ENCODE measurements around the gene UBE2M.
A peak's percentile ranks its signal among the peaks of the same experiment; 100 is the strongest.

The UBE2M gene

DNA sequence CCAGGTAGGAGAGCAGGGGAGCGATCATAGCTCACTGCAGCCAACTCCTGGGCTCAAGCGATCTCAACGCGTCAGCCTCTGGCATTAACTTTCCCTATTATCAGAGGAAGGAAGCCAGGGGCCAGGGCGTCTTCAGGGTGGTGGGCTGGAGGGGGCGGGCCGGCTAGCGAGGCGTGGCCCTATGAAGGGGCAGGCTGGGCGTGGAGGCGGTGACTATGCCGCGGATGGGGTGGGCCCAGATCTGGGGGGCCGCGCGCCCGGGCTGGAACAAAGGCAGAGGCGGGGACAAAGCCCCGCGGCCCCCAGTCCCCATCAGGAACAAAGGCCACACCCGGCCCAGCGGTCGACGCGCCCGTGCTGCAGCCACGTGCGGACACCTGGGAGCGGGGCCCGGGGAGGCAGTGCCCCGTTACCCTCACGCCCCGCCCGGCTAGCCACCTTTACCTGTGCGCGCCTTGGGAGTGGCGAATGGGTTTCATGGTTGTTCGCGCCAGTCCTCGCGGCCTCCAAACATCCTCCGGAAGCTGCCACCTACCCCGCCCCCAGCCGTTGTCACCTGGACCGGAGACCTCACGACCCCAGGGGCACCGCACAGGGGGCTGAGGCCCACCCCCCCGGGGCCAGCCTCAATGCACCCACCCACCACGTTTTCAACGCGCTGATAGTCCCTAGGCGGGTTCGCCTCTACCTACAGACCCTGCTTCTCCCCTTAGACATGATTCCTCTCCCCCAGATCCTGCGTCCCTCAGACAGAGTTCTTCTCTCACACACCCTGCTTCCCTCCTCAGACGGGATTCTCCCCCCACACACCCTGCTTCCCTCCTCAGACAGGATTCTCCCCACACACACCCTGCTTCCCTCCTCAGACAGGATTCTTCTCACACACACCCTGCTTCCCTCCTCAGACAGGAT lies 19.9 kb downstream of the UBE2M start:
- DNase-seq = no peak

DNA sequence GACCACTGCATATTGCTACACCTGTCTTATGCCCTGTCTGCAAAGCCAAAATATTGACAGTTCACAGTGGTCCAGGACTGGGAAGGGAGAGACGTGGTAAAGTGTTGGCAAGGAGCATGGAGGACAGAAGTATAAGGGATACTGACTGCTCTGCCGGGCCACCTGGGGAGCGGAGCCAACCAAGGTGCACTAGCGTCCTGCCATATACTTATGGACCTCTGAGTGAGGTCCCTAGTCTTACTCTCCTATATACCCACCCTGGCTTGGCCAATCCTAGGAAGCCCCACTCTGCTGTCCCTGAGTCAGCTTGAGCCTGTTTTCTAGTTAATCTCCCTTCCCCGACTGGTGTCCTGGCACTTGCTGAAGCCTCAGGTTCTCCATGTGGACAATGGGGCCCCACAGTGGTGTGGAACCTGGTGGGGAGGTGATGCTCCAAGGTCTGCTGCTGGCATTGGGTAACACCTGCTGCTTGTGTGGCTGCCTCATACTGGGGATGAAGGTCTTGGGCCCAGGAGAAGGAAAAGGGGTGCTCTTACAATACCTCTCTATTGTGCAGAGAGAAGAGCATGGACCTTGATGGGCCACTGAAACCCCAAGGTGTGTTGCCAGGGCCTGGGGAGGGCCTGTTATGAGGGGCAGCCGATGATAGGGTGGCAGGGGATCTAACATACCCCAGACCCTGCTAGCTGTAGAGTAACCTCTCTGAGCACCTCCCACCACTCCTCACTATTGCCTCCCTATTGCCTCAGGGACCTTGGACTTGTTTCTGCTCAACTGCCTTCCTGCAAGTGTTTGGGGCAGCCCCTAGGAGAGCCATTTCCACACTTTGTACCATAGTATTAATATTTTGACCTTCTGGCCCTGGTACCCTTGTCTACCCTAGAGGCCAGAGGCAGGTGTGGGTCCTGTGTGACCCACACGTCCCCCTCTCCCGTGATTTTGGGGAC lies 21.3 kb downstream of the UBE2M start:
- no peak for DNase-seq

DNA sequence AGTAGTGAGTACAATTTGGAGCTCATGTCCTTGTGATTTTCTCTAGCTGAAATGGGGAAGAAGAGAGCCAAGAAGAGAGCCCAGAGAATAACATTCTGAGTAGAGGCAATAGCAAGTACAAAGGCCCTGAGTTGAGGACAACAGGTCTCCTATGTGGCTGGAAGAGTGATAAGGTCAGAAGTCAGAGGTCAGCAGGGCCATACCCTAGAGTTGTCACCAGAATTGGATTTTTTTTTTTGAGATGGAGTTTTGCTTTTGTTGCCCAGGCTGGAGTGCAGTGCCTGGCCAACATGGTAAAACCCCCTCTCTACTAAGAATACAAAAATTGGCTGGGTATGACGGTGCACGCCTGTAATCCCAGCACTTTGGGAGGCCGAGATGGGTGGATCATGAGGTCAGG lies 22.6 kb downstream of the UBE2M start:
- no peak for DNase-seq

DNA sequence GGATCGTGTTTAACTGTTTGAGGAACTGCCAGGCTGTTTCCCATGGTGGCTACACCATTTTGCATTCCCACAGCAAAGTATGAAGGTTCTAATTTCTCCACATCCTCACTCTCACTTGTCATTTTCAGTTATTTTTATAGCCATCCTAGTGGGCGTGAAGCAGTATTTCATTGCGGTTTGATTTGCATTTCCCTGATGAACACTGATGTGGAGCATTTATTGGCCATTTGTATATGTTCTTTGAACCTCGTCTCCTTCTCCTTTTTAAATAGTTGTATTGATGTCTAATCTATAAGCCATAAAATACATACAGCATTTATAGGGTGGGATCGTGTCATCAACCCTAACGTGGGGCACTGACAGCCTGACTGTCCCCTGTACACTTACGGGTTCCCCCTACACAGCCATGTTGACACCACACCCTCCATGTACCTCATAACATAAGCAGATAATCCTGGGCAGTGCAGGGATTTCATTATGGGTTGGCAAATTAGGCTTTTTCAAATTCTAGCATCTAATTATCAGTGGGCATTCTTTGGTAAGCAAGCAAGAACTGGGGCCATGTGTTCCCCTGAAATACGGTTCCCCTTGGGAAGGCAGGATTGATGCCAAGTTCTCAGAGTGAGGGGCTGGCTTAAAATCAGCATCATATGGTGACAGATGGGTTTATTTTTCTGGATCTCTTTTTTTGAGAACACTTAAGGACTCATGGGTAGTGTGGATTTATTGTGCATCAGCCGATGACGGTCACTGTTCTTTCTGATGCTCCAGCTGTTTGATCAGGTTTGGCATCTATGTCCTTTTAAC lies 27.2 kb downstream of the UBE2M start:
- DNase-seq = no peak

DNA sequence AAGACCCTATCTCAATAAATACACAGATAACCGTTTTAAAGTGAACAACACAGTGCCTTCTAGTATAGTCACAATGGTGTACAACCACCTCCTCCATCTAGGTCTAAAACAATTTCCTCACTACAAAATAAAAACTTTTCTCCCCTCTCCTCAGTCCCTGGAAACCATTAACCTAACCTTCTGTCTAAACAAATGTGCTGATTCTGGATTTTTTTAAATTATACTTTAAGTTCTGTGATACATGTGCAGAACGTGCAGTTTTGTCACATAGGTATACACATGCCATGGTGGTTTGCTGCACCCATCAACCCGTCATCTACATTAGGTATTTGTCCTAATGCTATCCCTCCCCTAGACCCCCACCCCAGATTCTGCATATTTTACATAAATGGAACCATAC lies 29.0 kb downstream of the UBE2M start:
- no peak for DNase-seq

DNA sequence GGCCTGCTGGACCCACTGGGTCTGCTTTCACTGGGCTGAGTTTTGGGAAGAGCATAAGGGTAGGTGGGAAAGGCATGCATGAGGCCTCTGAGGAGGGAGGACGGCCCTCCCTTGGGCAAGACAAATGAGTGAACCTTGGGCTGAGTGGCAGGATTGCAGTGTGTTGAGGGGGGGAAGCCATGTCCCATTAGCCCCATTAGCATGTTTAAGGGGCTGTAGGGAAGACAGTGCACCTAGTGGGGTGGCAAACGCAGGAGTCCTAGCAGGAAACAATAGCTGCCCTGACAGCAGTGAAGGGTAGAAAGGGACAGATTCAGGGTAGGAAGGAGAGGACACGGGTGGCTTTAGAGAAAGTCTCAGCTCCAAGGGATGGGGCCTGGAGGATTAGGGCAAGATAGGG lies 35.7 kb downstream of the UBE2M start:
- no peak for DNase-seq

DNA sequence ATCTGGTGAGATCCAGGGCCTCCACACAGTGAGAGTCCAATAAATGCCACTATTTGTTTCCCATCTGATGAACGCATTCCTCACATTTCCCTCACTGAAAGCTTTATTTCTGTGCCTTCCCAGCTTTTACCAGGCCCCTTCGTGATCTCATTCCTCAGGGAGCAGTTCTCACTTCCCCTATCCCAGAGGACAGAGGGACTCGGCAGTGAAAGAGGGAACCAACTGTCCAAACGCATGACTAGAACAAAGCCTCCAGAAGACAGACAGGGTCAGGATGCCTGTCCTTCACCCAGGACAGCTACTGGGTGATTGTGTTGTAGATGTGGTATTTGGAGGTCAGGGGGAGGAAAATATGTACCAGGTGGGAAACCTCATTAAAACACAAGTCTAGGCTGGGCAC lies 36.8 kb downstream of the UBE2M start:
- DNase-seq = no peak

DNA sequence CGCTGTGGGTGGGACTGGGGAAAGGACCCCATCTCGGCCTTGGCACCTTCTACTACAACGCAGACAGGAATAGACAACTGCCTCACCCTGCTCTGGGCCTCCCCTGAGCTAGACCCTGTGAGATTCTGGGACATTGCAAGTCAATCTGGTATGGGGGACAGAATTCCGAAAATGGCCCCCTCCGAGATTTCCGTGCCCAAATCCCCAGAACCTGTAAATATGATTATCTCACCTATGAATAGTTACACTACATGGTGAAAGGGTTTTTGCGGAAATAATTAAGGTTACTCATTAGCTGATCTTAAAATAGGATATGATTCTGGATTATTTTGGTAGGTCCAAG lies 38.2 kb downstream of the UBE2M start:
- no peak for DNase-seq

DNA sequence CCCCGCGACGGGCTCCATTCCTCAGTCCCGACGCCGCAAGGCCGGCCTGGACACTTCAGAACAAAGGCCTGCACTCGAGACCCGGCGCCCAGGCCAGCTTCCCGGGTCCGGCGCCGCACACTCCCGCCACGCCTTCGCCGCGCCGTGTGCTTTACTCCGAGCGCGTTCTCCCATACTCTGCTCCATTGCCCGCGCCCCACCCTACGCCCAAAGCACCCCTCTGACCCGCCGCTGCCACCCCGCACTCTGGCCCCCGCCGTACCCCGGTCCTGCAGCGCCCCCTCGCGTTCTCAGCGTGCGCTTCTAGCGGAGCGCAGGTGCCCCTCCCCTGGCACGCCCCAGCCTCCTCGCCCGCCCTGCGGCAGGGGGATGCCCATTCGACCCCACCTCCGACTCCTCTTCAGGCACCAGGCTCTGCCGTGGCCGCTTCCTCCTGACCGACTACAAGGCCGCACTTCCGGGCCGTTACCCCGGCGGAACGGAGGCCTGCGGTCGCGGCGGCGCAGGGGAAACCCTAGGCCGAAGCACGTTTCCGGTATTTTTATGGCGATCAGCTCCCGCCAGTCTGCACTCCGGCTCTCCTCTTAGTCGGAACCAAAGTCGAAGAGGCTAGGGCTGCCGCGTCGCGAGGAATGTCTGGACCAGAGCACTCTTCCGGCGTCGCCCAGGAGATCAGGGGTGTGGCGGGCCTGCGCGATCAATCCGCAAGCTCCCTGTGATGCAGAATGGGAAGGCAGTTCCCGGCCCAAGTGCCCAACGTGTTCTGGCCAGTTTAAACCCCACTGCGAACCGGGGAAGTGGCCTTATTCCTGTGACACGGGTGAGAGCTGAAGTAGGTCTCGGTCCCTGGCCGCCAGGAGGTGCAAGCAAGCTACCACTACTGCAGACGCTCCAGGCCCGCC lies 38.8 kb downstream of the UBE2M start, which contains the start of gene ZBTB45:
ZBTB45 (minus strand) TSS at position 456 of the 902 bp plus-strand sequence. CDS start 2,137 bp downstream, outside the sequence.
- peak; percentile 78 for DNase-seq

DNA sequence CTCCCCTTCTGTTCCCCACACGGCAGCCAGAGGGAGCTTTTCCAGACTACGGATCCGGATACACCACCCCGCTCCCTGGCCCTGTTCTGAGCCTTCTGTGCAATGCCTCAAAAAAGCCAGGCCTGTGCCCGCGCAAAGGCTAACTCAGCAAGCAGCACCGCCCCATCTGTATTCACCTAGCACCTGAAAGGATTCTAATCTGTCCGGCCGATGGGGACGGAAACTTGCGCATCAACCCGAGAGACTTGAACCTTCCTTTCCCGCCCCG lies 39.4 kb downstream of the UBE2M start:
- peak; percentile 28 for DNase-seq

DNA sequence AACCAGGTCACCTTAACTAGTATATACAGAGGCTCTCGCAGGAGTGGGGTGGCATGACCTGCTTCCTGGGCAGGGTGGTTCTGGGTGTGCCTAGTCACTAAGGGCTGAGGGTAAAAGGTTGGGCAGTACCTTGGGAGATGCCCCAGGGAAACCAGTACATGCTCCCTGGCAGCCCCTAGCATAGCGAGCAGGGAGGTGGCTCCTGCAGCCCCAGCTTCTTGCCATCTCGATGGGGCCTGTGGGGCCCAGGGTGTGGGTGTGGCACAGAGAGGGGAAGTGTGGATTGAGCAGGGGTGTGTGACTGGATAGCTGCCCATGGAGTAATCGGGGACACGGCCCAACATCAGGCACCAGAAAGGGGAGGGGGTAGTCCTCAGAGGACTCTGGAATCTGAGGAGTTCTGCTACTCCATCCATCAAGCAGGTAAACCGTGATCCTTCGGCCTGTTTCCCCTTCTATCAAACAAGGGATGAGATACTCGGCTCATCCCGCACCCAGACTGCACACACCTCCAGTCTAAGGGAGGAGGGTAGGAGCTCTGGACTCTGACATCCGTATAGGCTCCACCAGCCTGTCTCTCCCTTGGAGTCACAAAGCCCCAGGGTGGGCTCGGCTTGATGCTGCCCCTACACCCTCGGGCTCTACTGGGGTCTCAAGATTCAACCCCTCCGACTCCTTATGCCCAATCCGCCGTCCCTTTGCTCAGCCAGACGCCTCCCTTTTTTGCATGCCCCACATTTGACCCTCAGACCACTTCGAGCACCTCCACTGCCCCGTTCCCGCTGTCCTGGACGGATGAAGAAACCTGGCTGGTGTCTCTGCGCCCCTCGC lies 39.9 kb downstream of the UBE2M start:
- no peak for DNase-seq

DNA sequence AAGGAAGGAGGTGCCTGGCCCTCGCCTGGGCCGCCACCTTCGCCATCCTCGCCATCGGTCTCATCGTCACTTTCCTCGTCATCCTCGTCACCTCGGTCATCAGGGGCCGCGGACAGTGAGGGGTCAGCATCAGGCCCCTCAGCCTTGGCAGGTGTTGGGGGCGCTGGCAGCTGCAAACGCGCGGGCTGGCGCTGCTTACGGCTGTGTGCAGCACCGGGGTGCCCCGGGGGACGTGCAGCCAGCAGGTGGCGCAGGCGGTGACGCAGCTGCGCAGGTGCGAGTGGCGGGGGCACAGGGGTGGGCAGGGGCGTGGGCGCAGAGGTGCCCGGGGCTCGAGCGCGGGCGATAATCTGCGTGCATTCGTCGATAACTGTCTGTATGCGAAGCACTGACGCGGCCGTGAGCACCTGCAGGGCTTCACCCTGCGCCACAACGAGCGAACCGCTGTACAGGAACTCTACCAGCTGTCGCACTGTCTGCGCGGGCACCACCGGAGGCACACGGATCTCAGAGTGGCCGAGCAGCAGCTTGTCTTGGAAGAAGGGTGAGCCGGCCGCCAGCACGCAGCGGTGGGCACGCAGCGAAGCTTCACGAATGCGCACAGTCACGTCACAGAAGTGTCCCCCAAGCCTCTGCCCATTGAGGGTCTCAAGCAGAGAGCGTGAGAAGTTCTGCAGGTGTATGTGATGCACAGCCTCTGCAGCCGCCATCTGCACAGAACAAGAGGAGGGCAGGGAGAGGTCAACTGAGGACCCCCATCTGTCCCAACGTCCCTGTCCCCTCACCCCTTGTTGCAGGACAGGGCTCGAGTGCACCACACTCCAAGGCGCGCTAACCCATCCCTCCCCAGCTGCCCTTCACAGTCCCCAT lies 41.2 kb downstream of the UBE2M start:
- no peak for DNase-seq

DNA sequence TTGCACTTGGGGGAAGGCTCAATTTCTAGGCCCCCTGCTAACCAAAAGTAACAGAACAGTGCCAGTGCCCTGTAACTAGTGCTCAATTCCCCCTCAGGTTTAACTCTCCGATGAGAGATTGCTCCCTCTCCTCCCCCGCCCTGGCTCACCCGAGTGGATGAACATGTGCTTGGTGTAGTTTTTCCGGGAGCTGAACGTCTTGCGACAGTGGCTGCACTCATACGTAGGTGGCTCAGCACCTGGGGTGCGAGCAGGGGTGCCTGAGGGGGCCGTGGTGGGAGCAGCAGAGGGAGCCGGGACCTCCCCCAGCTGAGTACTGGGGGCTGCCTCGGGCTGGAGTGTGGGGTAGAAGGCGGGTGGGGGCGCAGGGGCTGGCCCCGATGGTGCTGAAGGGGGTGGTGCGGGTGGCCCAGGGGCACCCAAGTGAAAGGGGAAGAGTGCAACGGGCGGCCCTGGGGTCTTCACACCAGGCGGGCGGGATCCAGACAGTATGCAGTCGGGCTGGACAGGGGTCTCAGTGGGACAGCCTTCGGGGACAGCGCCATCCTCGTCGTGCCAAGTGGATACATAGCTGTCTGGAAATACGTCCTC lies 42.1 kb downstream of the UBE2M start:
- no peak for DNase-seq

DNA sequence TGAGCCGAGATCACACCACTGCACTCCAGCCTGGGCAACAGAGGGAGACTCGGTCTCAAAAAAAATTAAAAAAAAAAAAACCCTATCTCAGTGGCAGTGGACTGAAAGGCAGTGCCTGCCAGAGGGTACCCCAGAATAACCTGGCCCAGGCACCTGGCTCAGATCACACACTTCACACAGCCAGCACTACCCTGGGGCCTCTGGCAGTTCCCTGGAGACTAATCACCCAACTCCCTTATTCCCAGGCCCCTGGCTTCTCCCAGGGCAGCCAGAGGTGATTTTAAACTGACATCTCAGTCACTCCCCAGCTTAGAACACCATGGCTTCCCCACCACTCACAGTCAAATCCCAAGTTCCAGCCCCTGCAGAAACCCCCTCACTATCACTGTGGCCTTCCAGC lies 43.2 kb downstream of the UBE2M start:
- no peak for DNase-seq

DNA sequence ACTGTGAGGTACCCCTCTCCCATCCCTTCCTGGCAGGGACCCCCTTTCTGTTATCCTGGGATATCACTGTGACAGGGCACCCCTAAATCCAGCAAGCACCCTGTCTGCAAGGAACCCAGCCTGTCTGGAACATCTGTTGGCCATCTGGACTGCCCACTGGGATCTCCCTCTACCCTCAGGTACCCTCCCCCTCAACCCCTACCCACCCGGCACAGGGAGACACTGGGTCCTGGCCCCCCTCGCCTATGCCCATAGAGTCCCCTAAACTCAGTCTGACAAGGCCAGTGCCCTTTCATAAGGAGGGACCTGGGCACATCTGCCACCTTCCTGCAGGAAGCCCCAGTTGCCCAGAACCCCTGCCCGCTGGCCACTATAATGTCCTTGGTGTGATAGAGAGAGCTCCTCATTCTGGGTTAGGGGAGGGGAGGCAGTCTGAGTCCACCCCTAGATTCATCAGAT lies 43.8 kb downstream of the UBE2M start:
- no peak for DNase-seq

DNA sequence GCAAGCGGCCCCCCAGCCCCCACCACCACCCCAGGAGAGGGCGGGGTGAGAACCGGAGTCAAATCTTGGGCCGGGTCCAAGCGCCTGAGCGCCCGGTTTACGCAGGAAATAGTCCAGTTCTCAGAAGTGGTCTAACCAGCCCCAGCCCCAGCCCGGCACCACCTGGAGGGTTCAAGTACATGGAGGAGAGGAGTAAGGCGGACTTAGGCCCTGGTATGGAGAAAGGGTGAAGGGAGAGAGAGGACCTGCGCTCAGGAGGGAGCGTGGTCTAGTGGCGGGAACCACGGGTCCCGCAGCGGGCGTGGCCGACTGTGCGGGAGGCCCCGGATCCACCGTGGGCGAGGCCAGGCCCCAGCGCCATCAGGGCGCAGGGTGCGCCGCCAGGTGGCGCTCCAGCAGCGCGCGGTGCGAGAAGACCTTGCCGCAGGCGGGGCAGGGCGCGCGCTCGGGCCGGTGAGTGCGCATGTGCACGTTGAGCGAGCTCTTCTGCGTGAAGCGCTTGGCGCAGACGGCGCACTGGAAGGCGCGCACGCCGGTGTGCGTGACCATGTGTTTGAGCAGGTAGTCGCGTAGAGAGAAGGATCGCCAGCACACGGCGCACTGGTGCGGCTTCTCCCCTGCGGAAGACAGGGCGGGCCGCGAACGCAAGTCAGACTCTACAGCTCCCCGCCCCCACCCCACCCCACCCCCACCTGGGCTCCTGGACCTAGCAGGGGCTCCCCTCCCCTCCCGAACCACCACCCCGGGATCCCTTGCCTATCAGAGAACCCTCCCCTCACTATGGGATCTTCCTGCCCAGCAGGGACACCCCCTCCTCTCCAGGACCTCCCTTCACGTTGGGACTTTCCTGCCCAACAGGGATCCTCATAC lies 44.5 kb downstream of the UBE2M start:
- DNase-seq = peak; percentile 90

DNA sequence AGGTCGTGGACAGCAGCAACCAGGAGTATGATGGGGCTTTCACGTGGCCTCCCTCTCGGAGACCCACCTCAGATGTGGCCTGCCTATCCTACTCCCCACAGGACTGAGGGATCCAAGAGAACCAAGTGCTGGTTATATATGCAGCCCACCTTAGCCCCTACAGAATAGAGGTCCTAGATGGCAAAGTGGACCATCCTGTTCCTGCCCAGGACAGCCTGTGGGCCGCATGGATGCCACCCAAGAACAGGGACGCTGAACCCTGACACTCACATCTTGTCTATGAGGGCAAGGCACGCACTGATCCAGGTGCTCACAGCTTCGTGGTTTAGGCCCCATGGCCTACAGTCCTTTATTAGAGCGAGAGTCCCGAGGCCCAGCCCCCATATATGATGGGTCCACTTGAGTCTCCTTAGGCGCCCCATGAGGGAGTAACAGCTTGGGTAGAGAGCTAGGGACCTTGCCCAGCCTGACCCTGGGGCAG lies 45.2 kb downstream of the UBE2M start:
- no peak for DNase-seq

Measured in activated T-cell treated with anti-CD3 and anti-CD28 coated beads for 4 hours (primary cell).